ENCODE results near the gene KRT1.
"Not testable (repeated sequence)": the region's sequence is repeated elsewhere in the genome, so short reads cannot be mapped to it uniquely, and the experiment has no call there.

Gene KRT1

GRCh38 chr12:52669941-52670340 is 10.3 kb downstream of the KRT1 start:
- H3K4me1 Mint-ChIP-seq, DNase-seq, H3K36me3 Mint-ChIP-seq, H3K9me3 Mint-ChIP-seq, H3K27ac Mint-ChIP-seq, CTCF ChIA-PET, H3K4me3 Mint-ChIP-seq: not testable (repeated sequence)
- H3K27me3 Mint-ChIP-seq, result peaks cover 43% of the 10 kb centered on the region

GRCh38 chr12:52669426-52669825 is 10.8 kb downstream of the KRT1 start:
- H3K4me1 Mint-ChIP-seq, result no peaks in the 10 kb centered on the region
- CTCF ChIA-PET, result no interaction called here
- no peak for DNase-seq
- H3K4me3 Mint-ChIP-seq, result no peak overlapping the region
- H3K27me3 Mint-ChIP-seq, result peaks cover 44% of the 10 kb centered on the region
- H3K36me3 Mint-ChIP-seq, result no peaks in the 10 kb centered on the region
- H3K27ac Mint-ChIP-seq, result no peak overlapping the region
- H3K9me3 Mint-ChIP-seq, result no peaks in the 10 kb centered on the region

GRCh38 chr12:52667931-52668330 is 12.3 kb downstream of the KRT1 start:
- no peaks in the 10 kb centered on the region for H3K9me3 Mint-ChIP-seq
- H3K4me1 Mint-ChIP-seq, result no peaks in the 10 kb centered on the region
- H3K27me3 Mint-ChIP-seq, result peaks cover 51% of the 10 kb centered on the region
- no peak for DNase-seq
- no peak overlapping the region for H3K4me3 Mint-ChIP-seq
- CTCF ChIA-PET, result interaction anchor here (1.0 kb wide), 1 partner anchor 22 kb away, joined by 3 read pairs; no protein-coding TSS in a partner anchor
- no peaks in the 10 kb centered on the region for H3K36me3 Mint-ChIP-seq
- H3K27ac Mint-ChIP-seq, result no peak overlapping the region

GRCh38 chr12:52667509-52667908 is 12.7 kb downstream of the KRT1 start:
- H3K27ac Mint-ChIP-seq, result no peak overlapping the region
- peaks cover 51% of the 10 kb centered on the region for H3K27me3 Mint-ChIP-seq
- no peak for DNase-seq
- H3K4me3 Mint-ChIP-seq, result no peak overlapping the region
- H3K36me3 Mint-ChIP-seq, result no peaks in the 10 kb centered on the region
- CTCF ChIA-PET, result interaction anchor here (0.9 to 1.0 kb wide), 2 partner anchors 22 to 203 kb away, joined by 3 read pairs; no protein-coding TSS in a partner anchor
- H3K4me1 Mint-ChIP-seq, result peaks cover under 1% of the 10 kb centered on the region
- no peaks in the 10 kb centered on the region for H3K9me3 Mint-ChIP-seq

- H3K27me3 Mint-ChIP-seq, result peaks cover 51% of the 10 kb centered on the region
- CTCF ChIA-PET, result interaction anchor here (2.2 kb wide), 1 partner anchor 213 kb away, joined by 5 read pairs; no protein-coding TSS in a partner anchor
- H3K36me3 Mint-ChIP-seq, result no peaks in the 10 kb centered on the region
- DNase-seq, result no peak
- H3K27ac Mint-ChIP-seq, result no peak overlapping the region
- no peaks in the 10 kb centered on the region for H3K9me3 Mint-ChIP-seq
- peaks cover 9% of the 10 kb centered on the region for H3K4me1 Mint-ChIP-seq
- no peak overlapping the region for H3K4me3 Mint-ChIP-seq
Measured at GRCh38 chr12:52666471-52666870, 13.7 kb downstream of the KRT1 start.

- no peak overlapping the region for H3K4me3 Mint-ChIP-seq
- CTCF ChIA-PET, result interaction anchor here (0.7 to 1.1 kb wide), 2 partner anchors 78 to 80 kb away, joined by 3 read pairs; no protein-coding TSS in a partner anchor
- H3K27me3 Mint-ChIP-seq, result peaks cover 56% of the 10 kb centered on the region
- peaks cover 9% of the 10 kb centered on the region for H3K4me1 Mint-ChIP-seq
- no peak overlapping the region for H3K27ac Mint-ChIP-seq
- H3K9me3 Mint-ChIP-seq, result no peaks in the 10 kb centered on the region
- no peaks in the 10 kb centered on the region for H3K36me3 Mint-ChIP-seq
- no peak for DNase-seq
Measured at GRCh38 chr12:52663420-52663819, 16.8 kb downstream of the KRT1 start.

- Mint-ChIP-seq H3K27me3 (peaks cover 56% of the 10 kb centered on the region), H3K36me3 (no peaks in the 10 kb centered on the region), H3K4me3 (no peak overlapping the region), H3K4me1 (peaks cover 9% of the 10 kb centered on the region), H3K9me3 (no peaks in the 10 kb centered on the region), H3K27ac (no peak overlapping the region)
- DNase-seq, result no peak
- CTCF ChIA-PET, result no interaction called here
Measured at GRCh38 chr12:52662918-52663229, 17.3 kb downstream of the KRT1 start.

GRCh38 chr12:52662093-52662917 is 17.9 kb downstream of the KRT1 start:
- H3K4me1 Mint-ChIP-seq, result peaks cover 9% of the 10 kb centered on the region

GRCh38 chr12:52661668-52662067 is 18.5 kb downstream of the KRT1 start:
- peaks cover 9% of the 10 kb centered on the region for H3K4me1 Mint-ChIP-seq
- no peak overlapping the region for H3K27ac Mint-ChIP-seq
- peaks cover 53% of the 10 kb centered on the region for H3K27me3 Mint-ChIP-seq
- no peaks in the 10 kb centered on the region for H3K9me3 Mint-ChIP-seq
- no peak overlapping the region for H3K4me3 Mint-ChIP-seq
- DNase-seq, result no peak
- H3K36me3 Mint-ChIP-seq, result no peaks in the 10 kb centered on the region
- CTCF ChIA-PET, result no interaction called here

More at GRCh38 chr12:52662093-52662917, 17.9 kb downstream of the KRT1 start:
- no peaks in the 10 kb centered on the region for H3K9me3 Mint-ChIP-seq
- DNase-seq, result no peak
- H3K27me3 Mint-ChIP-seq, result peaks cover 56% of the 10 kb centered on the region
- no peaks in the 10 kb centered on the region for H3K36me3 Mint-ChIP-seq
- H3K27ac Mint-ChIP-seq, result no peak overlapping the region
- CTCF ChIA-PET, result no interaction called here
- no peak overlapping the region for H3K4me3 Mint-ChIP-seq

- CTCF ChIA-PET, result no interaction called here
- H3K4me3 Mint-ChIP-seq, result no peak overlapping the region
- DNase-seq, result no peak
Measured at GRCh38 chr12:52660934-52661499, 19.2 kb downstream of the KRT1 start.

GRCh38 chr12:52659951-52660350 is 20.3 kb downstream of the KRT1 start:
- Mint-ChIP-seq H3K4me3 (no peak overlapping the region), H3K4me1 (peaks cover 9% of the 10 kb centered on the region), H3K27ac (no peak overlapping the region), H3K9me3 (no peaks in the 10 kb centered on the region), H3K36me3 (no peaks in the 10 kb centered on the region), H3K27me3 (peaks cover 54% of the 10 kb centered on the region)
- CTCF ChIA-PET, result interaction anchor here (1.2 kb wide), 1 partner anchor 76 kb away, joined by 3 read pairs; no protein-coding TSS in a partner anchor
- DNase-seq, result no peak

More at GRCh38 chr12:52660934-52661499, 19.2 kb downstream of the KRT1 start:
- H3K27ac Mint-ChIP-seq, result no peak overlapping the region
- no peaks in the 10 kb centered on the region for H3K9me3 Mint-ChIP-seq
- peaks cover 50% of the 10 kb centered on the region for H3K27me3 Mint-ChIP-seq
- H3K4me1 Mint-ChIP-seq, result peaks cover 9% of the 10 kb centered on the region
- no peaks in the 10 kb centered on the region for H3K36me3 Mint-ChIP-seq

- H3K27ac Mint-ChIP-seq, result no peak overlapping the region
- no peaks in the 10 kb centered on the region for H3K9me3 Mint-ChIP-seq
- H3K4me1 Mint-ChIP-seq, result peaks cover 9% of the 10 kb centered on the region
- no peak for DNase-seq
- H3K4me3 Mint-ChIP-seq, result no peak overlapping the region
- CTCF ChIA-PET, result interaction anchor here (1.2 kb wide), 1 partner anchor 76 kb away, joined by 3 read pairs; no protein-coding TSS in a partner anchor
- H3K36me3 Mint-ChIP-seq, result no peaks in the 10 kb centered on the region
- H3K27me3 Mint-ChIP-seq, result peaks cover 54% of the 10 kb centered on the region
Measured at GRCh38 chr12:52659395-52659794, 20.8 kb downstream of the KRT1 start.

- Mint-ChIP-seq H3K36me3 (no peaks in the 10 kb centered on the region), H3K27ac (no peak overlapping the region), H3K4me1 (peaks cover 9% of the 10 kb centered on the region), H3K9me3 (no peaks in the 10 kb centered on the region), H3K4me3 (no peak overlapping the region), H3K27me3 (peaks cover 58% of the 10 kb centered on the region)
- DNase-seq, result no peak
- CTCF ChIA-PET, result no interaction called here
Measured at GRCh38 chr12:52658196-52658595, 22.0 kb downstream of the KRT1 start.

GRCh38 chr12:52657250-52657902 is 22.8 kb downstream of the KRT1 start:
- Mint-ChIP-seq H3K9me3 (no peaks in the 10 kb centered on the region), H3K4me1 (peaks cover 10% of the 10 kb centered on the region), H3K27me3 (peaks cover 57% of the 10 kb centered on the region), H3K36me3 (no peaks in the 10 kb centered on the region), H3K4me3 (no peak overlapping the region), H3K27ac (no peak overlapping the region)
- CTCF ChIA-PET, result no interaction called here
- no peak for DNase-seq

Data from activated naive CD4-positive, alpha-beta T cell treated with anti-CD3 and anti-CD28 coated beads, Interleukin-2, amount 10 ng/mL, durations not matched to agents 7 days and 5 days (primary cell).